NT2/D1 (cell line): Measurements from ENCODE around the gene LDLRAD4.

Source experiments
- DNase-seq: peaks from one replicate; pipeline ENCODE4 v3.0.0-alpha.2; 2011; ENCODE audit warnings: low read depth, low spot score
- H3K27me3 ChIP-seq: 2 replicates; pipeline ENCODE4 v1.6.0; 2011; ENCODE audit warnings: mild to moderate bottlenecking; ENCODE audit not compliant: insufficient read length, insufficient read depth
- H3K36me3 ChIP-seq: 2 replicates; pipeline ENCODE4 v1.6.1; 2011; ENCODE audit warnings: mild to moderate bottlenecking, low read length, mixed read lengths; ENCODE audit not compliant: insufficient read depth, insufficient read length
- H3K4me1 ChIP-seq: 2 replicates; pipeline ENCODE4 v1.5.1; 2011; ENCODE audit not compliant: insufficient read depth, insufficient read length
- H3K4me3 ChIP-seq: 2 replicates; pipeline ENCODE4 v1.5.1; 2011; ENCODE audit warnings: low read depth; ENCODE audit not compliant: insufficient read length
- H3K9ac ChIP-seq: 2 replicates; pipeline ENCODE4 v1.6.0; 2011; ENCODE audit warnings: low read depth; ENCODE audit not compliant: insufficient read length
- H3K9me3 ChIP-seq: 2 replicates; pipeline ENCODE4 v1.5.1; 2011; ENCODE audit warnings: mild to moderate bottlenecking, low read length; ENCODE audit not compliant: insufficient read depth
- SUZ12 ChIP-seq: IDR thresholded peaks from 2 replicates; pipeline ENCODE4 v1.6.1; 2011; ENCODE audit not compliant: insufficient read length, insufficient read depth; ENCODE audit errors: extremely low read depth
- YY1 ChIP-seq: IDR thresholded peaks from 2 replicates; pipeline ENCODE4 v1.6.1; 2011; ENCODE audit not compliant: insufficient read length, insufficient read depth
- ZNF274 ChIP-seq: IDR thresholded peaks from 2 replicates; pipeline ENCODE4 v1.6.1; 2011; ENCODE audit warnings: mild to moderate bottlenecking, low read depth, low read length

Gene LDLRAD4

GRCh38 chr18:13558790-13559189 lies 340.2 kb downstream of the LDLRAD4 start:
- no peaks in the 10 kb centered on the region for H3K4me1 ChIP-seq
- H3K27me3 ChIP-seq, result no peaks in the 10 kb centered on the region
- no peak for DNase-seq
- H3K9me3 ChIP-seq, result no peaks in the 10 kb centered on the region
- H3K9ac ChIP-seq, result no peak overlapping the region
- TF ChIP-seq ZNF274 (no peak), YY1 (no peak), SUZ12 (no peak)
- no peak overlapping the region for H3K4me3 ChIP-seq
- no peaks in the 10 kb centered on the region for H3K36me3 ChIP-seq

- no peak overlapping the region for H3K9ac ChIP-seq
- TF ChIP-seq YY1 (no peak), SUZ12 (no peak), ZNF274 (no peak)
- no peaks in the 10 kb centered on the region for H3K9me3 ChIP-seq
- DNase-seq, result no peak
- no peak overlapping the region for H3K4me3 ChIP-seq
- H3K27me3 ChIP-seq, result no peaks in the 10 kb centered on the region
- H3K36me3 ChIP-seq, result no peaks in the 10 kb centered on the region
- H3K4me1 ChIP-seq, result no peaks in the 10 kb centered on the region
Observed at GRCh38 chr18:13559754-13560153, 341.2 kb downstream of the LDLRAD4 start.

DNA sequence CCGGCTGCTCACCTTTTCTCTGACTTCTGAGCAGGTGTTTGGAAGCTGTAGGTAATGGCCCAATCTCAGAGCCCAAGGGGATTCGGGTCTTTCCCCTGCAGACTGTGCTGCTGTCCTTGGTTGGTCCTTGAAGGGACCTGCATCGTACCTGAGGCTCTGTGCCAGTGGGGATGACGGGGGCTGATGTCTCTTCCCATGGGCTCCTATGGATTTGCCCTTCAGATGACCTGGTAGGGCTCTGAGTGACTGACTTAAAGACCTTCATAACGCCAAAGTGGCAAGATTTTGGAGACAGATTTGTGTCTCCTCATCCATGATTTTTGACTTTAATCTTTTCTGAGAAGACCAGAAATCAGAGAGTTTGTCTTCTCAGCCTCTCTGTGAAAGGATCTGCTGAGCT lies 341.7 kb downstream of the LDLRAD4 start:
- Histone ChIP-seq H3K4me1 (no peaks in the 10 kb centered on the region), H3K9me3 (no peaks in the 10 kb centered on the region), H3K36me3 (no peaks in the 10 kb centered on the region), H3K4me3 (no peak overlapping the region), H3K9ac (no peak overlapping the region), H3K27me3 (no peaks in the 10 kb centered on the region)
- no peak for DNase-seq
- no peak for TF ChIP-seq YY1
- no peak for TF ChIP-seq SUZ12
- TF ChIP-seq ZNF274, result no peak

- TF ChIP-seq YY1 (no peak), ZNF274 (no peak), SUZ12 (no peak)
- H3K36me3 ChIP-seq, result no peaks in the 10 kb centered on the region
- H3K9me3 ChIP-seq, result no peaks in the 10 kb centered on the region
- H3K9ac ChIP-seq, result no peak overlapping the region
- H3K4me3 ChIP-seq, result no peak overlapping the region
- H3K4me1 ChIP-seq, result no peaks in the 10 kb centered on the region
- no peak for DNase-seq
- no peaks in the 10 kb centered on the region for H3K27me3 ChIP-seq
Observed at GRCh38 chr18:13562494-13563029, 344.0 kb downstream of the LDLRAD4 start.

- Histone ChIP-seq H3K9me3 (no peaks in the 10 kb centered on the region), H3K27me3 (no peaks in the 10 kb centered on the region), H3K4me1 (no peaks in the 10 kb centered on the region), H3K36me3 (no peaks in the 10 kb centered on the region), H3K9ac (no peak overlapping the region), H3K4me3 (no peak overlapping the region)
- DNase-seq, result no peak
- TF ChIP-seq SUZ12 (no peak), YY1 (no peak), ZNF274 (no peak)
Observed at GRCh38 chr18:13563390-13563805, 344.8 kb downstream of the LDLRAD4 start.

GRCh38 chr18:13564579-13564978 lies 346.0 kb downstream of the LDLRAD4 start:
- Histone ChIP-seq H3K27me3 (no peaks in the 10 kb centered on the region), H3K36me3 (no peaks in the 10 kb centered on the region), H3K4me3 (no peak overlapping the region), H3K4me1 (no peaks in the 10 kb centered on the region), H3K9me3 (no peaks in the 10 kb centered on the region), H3K9ac (no peak overlapping the region)
- DNase-seq, result no peak
- TF ChIP-seq ZNF274, result no peak
- no peak for TF ChIP-seq YY1
- no peak for TF ChIP-seq SUZ12

GRCh38 chr18:13565228-13565627 lies 346.7 kb downstream of the LDLRAD4 start:
- no peaks in the 10 kb centered on the region for H3K36me3 ChIP-seq
- H3K4me1 ChIP-seq, result no peaks in the 10 kb centered on the region
- H3K9ac ChIP-seq, result no peak overlapping the region
- no peak overlapping the region for H3K4me3 ChIP-seq
- no peak for DNase-seq
- TF ChIP-seq ZNF274, result no peak
- no peak for TF ChIP-seq SUZ12
- no peak for TF ChIP-seq YY1
- H3K27me3 ChIP-seq, result no peaks in the 10 kb centered on the region
- H3K9me3 ChIP-seq, result no peaks in the 10 kb centered on the region
